Caki2 (cell line): ENCODE results near the gene SPACA7. TPM values are rescaled to one million over a fixed set of nuclear protein-coding genes. Genes with fewer than 3 reads are reported as not detected.

Experiments used
- DNase-seq: peaks from one replicate; pipeline ENCODE4 v3.0.0-alpha.2; 2015; ENCODE audit warnings: low read depth
- in situ Hi-C: cut with HindIII; loops from 2 replicates; pipeline ENCODE4 v1.10.0; 2016; ENCODE audit warnings: low sequenced_read_pairs, low pct_unique_long_range_greater_than_20kb, mixed read lengths
- total RNA-seq: library from RNA; depleted of rRNA; stranded (reverse); fragments of >200 nt; shearing (Covaris generic); gene quantifications from 2 replicates; pipeline ENCODE4 v1.2.3, GENCODE V29; 2014; ENCODE audit warnings: low replicate concordance; rRNA removed

The SPACA7 gene
- total RNA-seq, result not detected in 2 replicates

GRCh38 chr13:112376050-112376681, at the start of gene SPACA7:
SPACA7 (plus strand) TSS chr13:112376355; CDS start chr13:112376386, 31 bp downstream.
- in situ Hi-C loops, result no loop called here
- DNase-seq, result no peak

GRCh38 chr13:112326821-112327370, 49.3 kb upstream of the SPACA7 start:
- DNase-seq, result no peak
- in situ Hi-C loops, result no loop called here

GRCh38 chr13:112328936-112329335, 47.2 kb upstream of the SPACA7 start:
- DNase-seq, result no peak
- in situ Hi-C loops, result no loop called here

GRCh38 chr13:112329376-112329775, 46.8 kb upstream of the SPACA7 start:
- DNase-seq, result no peak
- in situ Hi-C loops, result no loop called here

GRCh38 chr13:112330066-112330465, 46.1 kb upstream of the SPACA7 start:
- in situ Hi-C loops, result no loop called here
- DNase-seq, result no peak

GRCh38 chr13:112330479-112331381, 45.4 kb upstream of the SPACA7 start:
- in situ Hi-C loops, result no loop called here
- no peak for DNase-seq

- DNase-seq, result no peak
- in situ Hi-C loops, result no loop called here
Observed at GRCh38 chr13:112331675-112332074, 44.5 kb upstream of the SPACA7 start.

GRCh38 chr13:112332727-112333126, 43.4 kb upstream of the SPACA7 start:
- DNase-seq, result no peak
- in situ Hi-C loops, result no loop called here

GRCh38 chr13:112333756-112334543, 42.2 kb upstream of the SPACA7 start:
- in situ Hi-C loops, result no loop called here
- peak; percentile 40 for DNase-seq

- no peak for DNase-seq
- in situ Hi-C loops, result no loop called here
Observed at GRCh38 chr13:112335135-112335534, 41.0 kb upstream of the SPACA7 start.

GRCh38 chr13:112341446-112341845, 34.7 kb upstream of the SPACA7 start:
- in situ Hi-C loops, result no loop called here
- no peak for DNase-seq

GRCh38 chr13:112341976-112342735, 34.0 kb upstream of the SPACA7 start:
- DNase-seq, result no peak
- in situ Hi-C loops, result no loop called here

GRCh38 chr13:112342841-112343361, 33.3 kb upstream of the SPACA7 start:
- in situ Hi-C loops, result no loop called here

GRCh38 chr13:112343591-112343990, 32.6 kb upstream of the SPACA7 start:
- no peak for DNase-seq
- in situ Hi-C loops, result no loop called here

More at GRCh38 chr13:112342841-112343361, 33.3 kb upstream of the SPACA7 start:
- no peak for DNase-seq

GRCh38 chr13:112345826-112346172, 30.4 kb upstream of the SPACA7 start:
- DNase-seq, result no peak
- in situ Hi-C loops, result no loop called here

GRCh38 chr13:112346173-112346898, 29.8 kb upstream of the SPACA7 start:
- no peak for DNase-seq
- in situ Hi-C loops, result no loop called here

- no peak for DNase-seq
- in situ Hi-C loops, result no loop called here
Observed at GRCh38 chr13:112346899-112347229, 29.3 kb upstream of the SPACA7 start.
